Measurements from ENCODE around the gene KRTAP4-2. TPM values are rescaled to one million over a fixed set of nuclear protein-coding genes. Genes with fewer than 3 reads are reported as not detected.
"Not testable (repeated sequence)": the region's sequence is repeated elsewhere in the genome, so short reads cannot be mapped to it uniquely, and the experiment has no call there.

KRTAP4-2 gene
- polyA plus RNA-seq: not detected
- long read RNA-seq, donor 1: 0 reads
- long read RNA-seq, donor 2: 0 reads
- long read RNA-seq, donor 3: 0 reads
- long read RNA-seq, donor 4: 0 reads
- long read RNA-seq, donor 5: 0 reads
- long read RNA-seq, donor 6: 0 reads
- long read RNA-seq, donor 7: 0 reads
- long read RNA-seq, donor 8: 0 reads
- long read RNA-seq, donor 9: 0 reads
- long read RNA-seq, donor 10: 0 reads

DNA sequence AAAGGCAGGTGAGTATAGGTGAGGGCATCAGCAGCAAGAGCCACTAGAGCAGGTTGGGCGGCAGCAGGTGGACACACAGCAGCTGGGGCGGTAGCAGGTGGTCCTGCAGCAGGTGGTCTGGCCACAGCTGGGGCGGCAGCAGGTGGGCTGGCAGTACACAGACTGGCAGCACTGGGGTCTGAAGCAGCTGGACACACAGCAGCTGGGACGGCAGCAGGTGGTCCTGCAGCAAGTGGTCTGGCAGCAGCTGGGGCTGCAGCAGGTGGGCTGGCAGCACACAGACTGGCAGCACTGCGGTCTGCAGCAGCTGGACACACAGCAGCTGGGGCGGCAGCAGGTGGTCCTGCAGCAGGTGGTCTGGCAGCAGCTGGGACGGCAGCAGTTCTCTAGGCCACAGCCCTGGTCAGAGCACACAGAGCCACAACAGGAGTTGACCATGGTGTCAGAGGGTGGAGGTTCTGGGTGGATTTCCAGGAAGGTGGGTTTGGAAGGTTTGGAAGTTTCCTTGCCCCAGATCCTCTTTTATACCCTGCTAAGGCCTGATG is at the start of gene KRTAP4-2:
Gene KRTAP4-2 (minus strand): TSS at position 495 of the 545 bp plus-strand sequence. CDS start 57 bp downstream, at position 438.
- no peaks in the 10 kb centered on the region for H3K9me3 ChIP-seq (ENCODE audit: control insufficient read depth in 2 of 2, insufficient read depth in 1 of 2, low read depth in 1 of 2, low read length in 1 of 2)
- H3K27ac ChIP-seq (ENCODE audit: low read depth in 1 of 3, low read length in 2 of 3): no peak within 1 kb of the TSS
- WGBS, 3 donors: 83 to 92% (median 89%) methylated on average over 6 to 7 of the region's 7 CpGs
- no peak within 1 kb of the TSS for H3K4me3 ChIP-seq (ENCODE audit: low read depth in 1 of 3, low read length in 3 of 3)
- H3K36me3 ChIP-seq (ENCODE audit: control insufficient read depth in 3 of 3, insufficient read depth in 2 of 3, low read depth in 1 of 3, low read length in 3 of 3): no peaks in the 10 kb centered on the region
- peaks cover 0 to 2% (median 0%) of the 10 kb centered on the region in 3 donors for H3K4me1 ChIP-seq (ENCODE audit: control insufficient read depth in 3 of 3, insufficient read depth in 2 of 3, low read depth in 1 of 3, low read length in 2 of 3)
- no peak for FAIRE-seq
- DNase-seq: no peak
- peaks cover 0 to 34% (median 2%) of the 10 kb centered on the region in 3 donors for H3K27me3 ChIP-seq (ENCODE audit: control insufficient read depth in 3 of 3, insufficient read depth in 3 of 3, low read length in 3 of 3)

DNA sequence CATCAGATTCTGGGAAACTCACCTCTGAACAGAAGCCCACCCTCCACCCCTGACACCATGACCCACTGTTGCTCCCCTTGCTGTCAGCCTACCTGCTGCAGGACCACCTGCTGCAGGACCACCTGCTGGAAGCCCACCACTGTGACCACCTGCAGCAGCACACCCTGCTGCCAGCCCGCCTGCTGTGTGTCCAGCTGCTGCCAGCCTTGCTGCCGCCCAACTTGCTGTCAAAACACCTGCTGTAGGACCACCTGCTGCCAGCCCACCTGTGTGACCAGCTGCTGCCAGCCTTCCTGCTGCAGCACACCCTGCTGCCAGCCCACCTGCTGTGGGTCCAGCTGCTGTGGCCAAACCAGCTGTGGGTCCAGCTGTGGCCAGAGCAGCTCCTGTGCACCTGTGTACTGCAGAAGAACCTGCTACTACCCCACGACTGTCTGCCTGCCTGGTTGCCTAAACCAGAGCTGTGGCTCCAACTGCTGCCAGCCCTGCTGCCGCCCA is 48.6 kb upstream of the KRTAP4-2 start, which contains the start of gene KRTAP9-2:
Gene KRTAP9-2 (plus strand): TSS at position 51 of the 498 bp plus-strand sequence. CDS start 7 bp downstream, at position 58.
- 7 to 57% (median 30%) methylated on average over 2 to 3 of the region's 4 CpGs for WGBS, 3 donors
- not testable (repeated sequence) for DNase-seq; H3K4me3 ChIP-seq (ENCODE audit: low read depth in 1 of 3, low read length in 3 of 3); H3K4me1 ChIP-seq (ENCODE audit: control insufficient read depth in 3 of 3, insufficient read depth in 2 of 3, low read depth in 1 of 3, low read length in 2 of 3); H3K27ac ChIP-seq (ENCODE audit: low read depth in 1 of 3, low read length in 2 of 3); H3K36me3 ChIP-seq (ENCODE audit: control insufficient read depth in 3 of 3, insufficient read depth in 2 of 3, low read depth in 1 of 3, low read length in 3 of 3); H3K27me3 ChIP-seq (ENCODE audit: control insufficient read depth in 3 of 3, insufficient read depth in 3 of 3, low read length in 3 of 3); H3K9me3 ChIP-seq (ENCODE audit: control insufficient read depth in 2 of 2, insufficient read depth in 1 of 2, low read depth in 1 of 2, low read length in 1 of 2); FAIRE-seq

- no peak for FAIRE-seq
- Histone ChIP-seq H3K4me1 (ENCODE audit: control insufficient read depth in 3 of 3, insufficient read depth in 2 of 3, low read depth in 1 of 3, low read length in 2 of 3) (no peaks in the 10 kb centered on the region), H3K4me3 (ENCODE audit: low read depth in 1 of 3, low read length in 3 of 3) (no peak overlapping the region), H3K27me3 (ENCODE audit: control insufficient read depth in 3 of 3, insufficient read depth in 3 of 3, low read length in 3 of 3) (peaks cover 0 to 5% (median 0%) of the 10 kb centered on the region in 3 donors), H3K27ac (ENCODE audit: low read depth in 1 of 3, low read length in 2 of 3) (no peak overlapping the region), H3K9me3 (ENCODE audit: control insufficient read depth in 2 of 2, insufficient read depth in 1 of 2, low read depth in 1 of 2, low read length in 1 of 2) (no peaks in the 10 kb centered on the region), H3K36me3 (ENCODE audit: control insufficient read depth in 3 of 3, insufficient read depth in 2 of 3, low read depth in 1 of 3, low read length in 3 of 3) (no peaks in the 10 kb centered on the region)
- 88 to 92% (median 88%) methylated on average over 6 of the region's 6 CpGs for WGBS, 3 donors
- no peak for DNase-seq
Observed at GRCh38 chr17:41226051-41226450, 48.0 kb upstream of the KRTAP4-2 start.

DNA sequence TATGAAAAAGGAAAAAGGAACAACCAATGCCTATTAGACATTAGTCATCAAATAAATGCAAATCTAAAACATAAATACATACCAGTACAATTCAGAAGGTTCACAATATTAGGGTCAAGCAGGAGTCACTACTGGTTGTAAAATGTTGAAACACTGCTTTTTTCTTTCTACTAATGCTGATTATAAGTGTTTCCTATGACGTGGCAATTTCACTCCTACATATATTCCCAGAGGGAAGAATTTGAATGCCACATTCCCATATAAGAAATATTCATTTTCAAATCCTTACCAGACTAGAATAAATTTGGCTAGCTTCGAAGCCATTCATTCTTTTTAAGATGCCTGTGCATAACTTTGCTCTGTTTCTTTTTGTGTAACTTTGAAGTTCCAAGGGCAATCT is 45.8 kb upstream of the KRTAP4-2 start:
- H3K36me3 ChIP-seq (ENCODE audit: control insufficient read depth in 3 of 3, insufficient read depth in 2 of 3, low read depth in 1 of 3, low read length in 3 of 3): no peaks in the 10 kb centered on the region
- no peaks in the 10 kb centered on the region for H3K9me3 ChIP-seq (ENCODE audit: control insufficient read depth in 2 of 2, insufficient read depth in 1 of 2, low read depth in 1 of 2, low read length in 1 of 2)
- no peaks in the 10 kb centered on the region for H3K4me1 ChIP-seq (ENCODE audit: control insufficient read depth in 3 of 3, insufficient read depth in 2 of 3, low read depth in 1 of 3, low read length in 2 of 3)
- peaks cover 0 to 3% (median 0%) of the 10 kb centered on the region in 3 donors for H3K27me3 ChIP-seq (ENCODE audit: control insufficient read depth in 3 of 3, insufficient read depth in 3 of 3, low read length in 3 of 3)
- H3K4me3 ChIP-seq (ENCODE audit: low read depth in 1 of 3, low read length in 3 of 3): no peak overlapping the region
- H3K27ac ChIP-seq (ENCODE audit: low read depth in 1 of 3, low read length in 2 of 3): no peak overlapping the region
- WGBS, 3 donors: 58 to 70% (median 67%) methylated on average over 2 of the region's 2 CpGs
- no peak for DNase-seq
- FAIRE-seq: no peak

GRCh38 chr17:41215681-41216080 is 37.7 kb upstream of the KRTAP4-2 start:
- H3K4me3 ChIP-seq (ENCODE audit: low read depth in 1 of 3, low read length in 3 of 3): no peak overlapping the region
- FAIRE-seq: no peak
- WGBS, 3 donors: 70 to 76% (median 70%) methylated on average over 1 of the region's 1 CpG
- H3K36me3 ChIP-seq (ENCODE audit: control insufficient read depth in 3 of 3, insufficient read depth in 2 of 3, low read depth in 1 of 3, low read length in 3 of 3): no peaks in the 10 kb centered on the region
- H3K4me1 ChIP-seq (ENCODE audit: control insufficient read depth in 3 of 3, insufficient read depth in 2 of 3, low read depth in 1 of 3, low read length in 2 of 3): no peaks in the 10 kb centered on the region
- H3K27me3 ChIP-seq (ENCODE audit: control insufficient read depth in 3 of 3, insufficient read depth in 3 of 3, low read length in 3 of 3): peaks cover 0 to 11% (median 4%) of the 10 kb centered on the region in 3 donors
- H3K27ac ChIP-seq (ENCODE audit: low read depth in 1 of 3, low read length in 2 of 3): no peak overlapping the region
- H3K9me3 ChIP-seq (ENCODE audit: control insufficient read depth in 2 of 2, insufficient read depth in 1 of 2, low read depth in 1 of 2, low read length in 1 of 2): no peaks in the 10 kb centered on the region
- DNase-seq: no peak

- FAIRE-seq: no peak
- no peak overlapping the region for H3K4me3 ChIP-seq (ENCODE audit: low read depth in 1 of 3, low read length in 3 of 3)
- H3K4me1 ChIP-seq (ENCODE audit: control insufficient read depth in 3 of 3, insufficient read depth in 2 of 3, low read depth in 1 of 3, low read length in 2 of 3): no peaks in the 10 kb centered on the region
- no peak for DNase-seq
- H3K27ac ChIP-seq (ENCODE audit: low read depth in 1 of 3, low read length in 2 of 3): no peak overlapping the region
- peaks cover 4 to 11% (median 5%) of the 10 kb centered on the region in 3 donors for H3K27me3 ChIP-seq (ENCODE audit: control insufficient read depth in 3 of 3, insufficient read depth in 3 of 3, low read length in 3 of 3)
- no peaks in the 10 kb centered on the region for H3K9me3 ChIP-seq (ENCODE audit: control insufficient read depth in 2 of 2, insufficient read depth in 1 of 2, low read depth in 1 of 2, low read length in 1 of 2)
- WGBS, 3 donors: 41 to 75% (median 60%) methylated on average over 7 of the region's 7 CpGs
- no peaks in the 10 kb centered on the region for H3K36me3 ChIP-seq (ENCODE audit: control insufficient read depth in 3 of 3, insufficient read depth in 2 of 3, low read depth in 1 of 3, low read length in 3 of 3)
Observed at GRCh38 chr17:41212524-41213169, 34.6 kb upstream of the KRTAP4-2 start.

DNA sequence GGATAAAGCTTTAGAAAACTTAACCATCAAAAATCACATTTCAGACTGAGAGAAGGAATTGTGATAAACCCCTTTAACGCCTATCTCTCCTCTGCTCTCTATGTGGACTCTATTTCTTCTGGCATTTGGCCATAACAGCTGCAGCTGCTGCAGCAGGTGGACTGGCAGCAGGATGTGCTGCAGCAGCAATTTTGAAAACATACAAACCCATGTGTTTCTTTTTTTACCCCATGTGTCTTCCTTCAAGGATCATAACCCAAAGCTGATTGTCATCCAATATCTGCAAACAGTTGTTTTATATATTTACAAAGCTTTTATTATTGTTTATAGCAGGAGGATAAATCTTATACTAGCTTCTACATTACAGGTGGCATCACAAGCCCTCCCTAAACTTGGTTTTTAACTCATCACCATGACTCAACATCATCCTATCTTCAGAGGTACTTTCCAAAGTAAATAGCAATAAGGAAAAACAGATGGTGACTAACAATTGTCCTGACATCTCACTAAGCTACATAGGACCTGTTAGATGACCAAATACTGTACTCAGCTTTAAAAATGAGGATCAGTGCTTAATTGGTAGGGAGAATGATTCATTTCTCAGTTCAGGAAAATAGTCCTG is 33.9 kb upstream of the KRTAP4-2 start:
- Histone ChIP-seq H3K27ac (ENCODE audit: low read depth in 1 of 3, low read length in 2 of 3) (no peak overlapping the region), H3K27me3 (ENCODE audit: control insufficient read depth in 3 of 3, insufficient read depth in 3 of 3, low read length in 3 of 3) (peaks cover 4 to 11% (median 5%) of the 10 kb centered on the region in 3 donors), H3K4me1 (ENCODE audit: control insufficient read depth in 3 of 3, insufficient read depth in 2 of 3, low read depth in 1 of 3, low read length in 2 of 3) (no peaks in the 10 kb centered on the region), H3K4me3 (ENCODE audit: low read depth in 1 of 3, low read length in 3 of 3) (no peak overlapping the region), H3K9me3 (ENCODE audit: control insufficient read depth in 2 of 2, insufficient read depth in 1 of 2, low read depth in 1 of 2, low read length in 1 of 2) (no peaks in the 10 kb centered on the region), H3K36me3 (ENCODE audit: control insufficient read depth in 3 of 3, insufficient read depth in 2 of 3, low read depth in 1 of 3, low read length in 3 of 3) (no peaks in the 10 kb centered on the region)
- peak; percentile 6 to 9 for DNase-seq
- 14 to 33% (median 21%) methylated on average over 1 of the region's 1 CpG for WGBS, 3 donors
- no peak for FAIRE-seq

DNA sequence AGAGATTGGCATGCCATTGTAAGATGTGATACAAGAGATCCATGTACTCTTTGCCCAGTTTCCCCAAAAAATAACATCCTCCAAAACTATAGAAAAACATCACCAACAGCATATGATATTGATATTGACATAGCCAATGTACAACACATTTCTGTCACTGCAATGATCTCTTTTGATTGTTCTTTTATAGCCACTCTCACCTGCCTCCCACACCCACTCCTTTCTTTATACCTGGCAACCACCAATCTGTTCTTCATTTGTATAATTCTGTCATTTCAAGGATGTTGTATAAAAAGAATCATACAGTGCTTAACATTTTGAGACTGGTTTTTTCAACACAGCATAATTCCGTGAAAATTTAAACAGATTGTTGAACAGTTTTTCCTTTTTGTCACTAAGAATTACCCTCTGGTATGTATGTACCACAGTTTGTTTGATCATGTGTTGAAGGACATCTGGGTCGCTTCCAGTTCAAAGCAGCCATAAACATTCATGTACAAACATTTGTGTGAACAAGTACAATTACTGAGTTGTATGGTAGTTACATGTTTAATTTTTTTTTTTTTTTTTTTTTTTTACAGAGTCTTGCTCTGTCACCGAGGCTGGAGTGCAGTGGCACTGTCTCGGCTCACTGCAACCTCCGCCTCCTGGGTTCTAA is 21.5 kb upstream of the KRTAP4-2 start:
- DNase-seq: no peak
- Histone ChIP-seq H3K4me1 (ENCODE audit: control insufficient read depth in 3 of 3, insufficient read depth in 2 of 3, low read depth in 1 of 3, low read length in 2 of 3) (no peaks in the 10 kb centered on the region), H3K27ac (ENCODE audit: low read depth in 1 of 3, low read length in 2 of 3) (no peak overlapping the region), H3K27me3 (ENCODE audit: control insufficient read depth in 3 of 3, insufficient read depth in 3 of 3, low read length in 3 of 3) (no peaks in the 10 kb centered on the region), H3K36me3 (ENCODE audit: control insufficient read depth in 3 of 3, insufficient read depth in 2 of 3, low read depth in 1 of 3, low read length in 3 of 3) (no peaks in the 10 kb centered on the region), H3K9me3 (ENCODE audit: control insufficient read depth in 2 of 2, insufficient read depth in 1 of 2, low read depth in 1 of 2, low read length in 1 of 2) (no peaks in the 10 kb centered on the region), H3K4me3 (ENCODE audit: low read depth in 1 of 3, low read length in 3 of 3) (no peak overlapping the region)
- WGBS, 3 donors: 49 to 59% (median 51%) methylated on average over 4 to 5 of the region's 5 CpGs
- no peak for FAIRE-seq
